Hepatocyte (in vitro differentiated cells): ENCODE data around the gene PRDM16. TPM values are rescaled to one million over a fixed set of nuclear protein-coding genes. Genes with fewer than 3 reads are reported as not detected.

Experiments
- DNase-seq: peaks from one replicate; pipeline ENCODE4 v3.0.0-alpha.2; 2016; ENCODE audit warnings: low spot score
- H2AFZ ChIP-seq: fragments of 200-600 bp; sonication (generic); 2 replicates; pipeline ENCODE4 v1.6.0; 2016; ENCODE audit warnings: antibody characterized with exemption, mild to moderate bottlenecking
- H3K27ac ChIP-seq: fragments of 200-600 bp; sonication (generic); 2 replicates; pipeline ENCODE4 v1.5.1; 2016; ENCODE audit warnings: mild to moderate bottlenecking
- H3K27me3 ChIP-seq: fragments of 200-600 bp; sonication (generic); 2 replicates; pipeline ENCODE4 v1.6.1; 2016
- H3K36me3 ChIP-seq: fragments of 200-600 bp; sonication (generic); replicated peaks from 2 replicates; pipeline ENCODE4 v1.5.1; 2016; ENCODE audit warnings: low read depth; ENCODE audit not compliant: insufficient read depth
- H3K4me1 ChIP-seq: fragments of 200-600 bp; sonication (generic); 2 replicates; pipeline ENCODE4 v1.5.1; 2016; ENCODE audit warnings: mild to moderate bottlenecking, moderate library complexity; ENCODE audit not compliant: insufficient read depth
- H3K4me2 ChIP-seq: fragments of 200-600 bp; sonication (generic); 2 replicates; pipeline ENCODE4 v1.6.0; 2016
- H3K4me3 ChIP-seq: fragments of 200-600 bp; sonication (generic); 2 replicates; pipeline ENCODE4 v1.5.1; 2016; ENCODE audit warnings: mild to moderate bottlenecking
- H3K79me2 ChIP-seq: fragments of 200-600 bp; sonication (generic); 2 replicates; pipeline ENCODE4 v1.6.0; 2017; ENCODE audit warnings: mild to moderate bottlenecking
- H3K9me2 ChIP-seq: fragments of 200-600 bp; sonication (generic); replicated peaks from 2 replicates; pipeline ENCODE4 v1.6.0; 2017; ENCODE audit warnings: mild to moderate bottlenecking; ENCODE audit not compliant: insufficient read depth
- H3K9me3 ChIP-seq: fragments of 200-600 bp; sonication (generic); 2 replicates; pipeline ENCODE4 v1.5.1; 2016; ENCODE audit warnings: low read depth, mild to moderate bottlenecking
- H4K20me1 ChIP-seq: fragments of 200-600 bp; sonication (generic); 2 replicates; pipeline ENCODE4 v1.6.0; 2016; ENCODE audit warnings: mild to moderate bottlenecking; ENCODE audit not compliant: insufficient read depth, poor library complexity, severe bottlenecking
- CTCF ChIP-seq: fragments of 200-600 bp; sonication (generic); IDR thresholded peaks from 2 replicates; pipeline ENCODE4 v1.5.1; 2016; ENCODE audit warnings: antibody characterized with exemption, mild to moderate bottlenecking; ENCODE audit not compliant: poor library complexity
- EZH2 ChIP-seq: fragments of 200-600 bp; sonication (generic); IDR thresholded peaks from 2 replicates; pipeline ENCODE4 v1.6.1; 2016; ENCODE audit warnings: antibody characterized with exemption, mild to moderate bottlenecking, borderline replicate concordance
- EZH2phosphoT487 ChIP-seq: fragments of 200-600 bp; sonication (generic); IDR thresholded peaks from one replicate; pipeline ENCODE4 v1.6.1; 2018; ENCODE audit warnings: antibody characterized with exemption, mild to moderate bottlenecking, low read depth, moderate library complexity; ENCODE audit not compliant: unreplicated experiment, severe bottlenecking
- WGBS: methylation state at CpG from one replicate; pipeline ENCODE4 v1.1.6; 2016; ENCODE audit warnings: low lambda C conversion rate; ENCODE audit errors: missing lambda C conversion rate; 5-methylcytosine and 5-hydroxymethylcytosine counted together
- polyA plus RNA-seq: library from polyadenylated mRNA; unstranded; fragments of >200 nt; fragmentation: Nextera tagmentation; extraction: Ambion mirVana; gene quantifications from 2 replicates; pipeline ENCODE4 v1.2.1, GENCODE V29; 2016
- total RNA-seq: library from RNA; depleted of rRNA; stranded (reverse); fragments of >200 nt; gene quantifications from 2 replicates; pipeline ENCODE4 v1.2.3, GENCODE V29; 2014

PRDM16 gene
- total and polyA plus RNA-seq, 2 experiments from 2014 or later: 8.1 to 9.9 TPM

GRCh38 chr1:3390291-3390690 lies 321.3 kb downstream of the PRDM16 start:
- no peaks in the 10 kb centered on the region for H3K36me3 ChIP-seq
- no peak overlapping the region for H3K4me2 ChIP-seq
- TF ChIP-seq CTCF: no peak
- TF ChIP-seq EZH2phosphoT487: no peak
- TF ChIP-seq EZH2: no peak
- WGBS: 96% methylated on average over 22 of the region's 23 CpGs
- no peaks in the 10 kb centered on the region for H4K20me1 ChIP-seq
- no peaks in the 10 kb centered on the region for H3K9me3 ChIP-seq
- H3K4me1 ChIP-seq: peaks cover 27% of the 10 kb centered on the region
- no peaks in the 10 kb centered on the region for H3K79me2 ChIP-seq
- DNase-seq: no peak
- H3K4me3 ChIP-seq: no peak overlapping the region
- no peak overlapping the region for H2AFZ ChIP-seq
- H3K27me3 ChIP-seq: peaks cover 32% of the 10 kb centered on the region
- no peaks in the 10 kb centered on the region for H3K9me2 ChIP-seq
- no peak overlapping the region for H3K27ac ChIP-seq

- no peak overlapping the region for H3K4me3 ChIP-seq
- no peak overlapping the region for H3K27ac ChIP-seq
- no peaks in the 10 kb centered on the region for H3K79me2 ChIP-seq
- no peaks in the 10 kb centered on the region for H3K36me3 ChIP-seq
- H4K20me1 ChIP-seq: no peaks in the 10 kb centered on the region
- peaks cover 29% of the 10 kb centered on the region for H3K27me3 ChIP-seq
- no peaks in the 10 kb centered on the region for H3K9me2 ChIP-seq
- no peak overlapping the region for H3K4me2 ChIP-seq
- no peak for DNase-seq
- TF ChIP-seq EZH2 (peak; percentile 16), EZH2phosphoT487 (no peak), CTCF (no peak)
- whole genome bisulfite sequencing: 41% methylated on average over 17 of the region's 18 CpGs
- H2AFZ ChIP-seq: no peak overlapping the region
- peaks cover 27% of the 10 kb centered on the region for H3K4me1 ChIP-seq
- no peaks in the 10 kb centered on the region for H3K9me3 ChIP-seq
Measured at GRCh38 chr1:3391711-3392110, 322.7 kb downstream of the PRDM16 start.

- H3K4me1 ChIP-seq: peaks cover 27% of the 10 kb centered on the region
- no peaks in the 10 kb centered on the region for H3K9me3 ChIP-seq
- TF ChIP-seq EZH2phosphoT487: no peak
- peak; percentile 52 for TF ChIP-seq EZH2
- H2AFZ ChIP-seq: peak overlapping the region; percentile 8
- H3K9me2 ChIP-seq: no peaks in the 10 kb centered on the region
- H3K27ac ChIP-seq: peak overlapping the region; percentile 65
- WGBS: 2% methylated on average over 61 of the region's 63 CpGs
- no peaks in the 10 kb centered on the region for H4K20me1 ChIP-seq
- peak; percentile 64 for DNase-seq
- H3K4me2 ChIP-seq: peak overlapping the region; percentile 93
- no peak overlapping the region for H3K4me3 ChIP-seq
- H3K79me2 ChIP-seq: no peaks in the 10 kb centered on the region
- H3K27me3 ChIP-seq: peaks cover 22% of the 10 kb centered on the region
- H3K36me3 ChIP-seq: no peaks in the 10 kb centered on the region
Measured at GRCh38 chr1:3393024-3393986, 324.3 kb downstream of the PRDM16 start.
